Activated B cell treated with CpG ODN at 0.5 μM for 24 hours (primary cell): ENCODE measurements around the gene SIMC1. TPM values are rescaled to one million over a fixed set of nuclear protein-coding genes. Genes with fewer than 3 reads are reported as not detected.

ENCODE experiments used
- ATAC-seq: fragments of 200-7000 bp; cut with Tn5 transposase; one replicate; pipeline ENCODE4 v1.10.0; 2021; ENCODE audit warnings: low read depth, mild to moderate bottlenecking, moderate library complexity
- CTCF ChIA-PET: fragments of 350-600 bp; sonication (Branson Sonifier 250); formaldehyde crosslinking; loops from one replicate; lab custom pipeline; 2021; ENCODE audit warnings: antibody characterized with exemption; lab: Charles Lee
- POLR2A ChIA-PET: fragments of 350-600 bp; sonication (Branson Sonifier 250); formaldehyde crosslinking; loops from one replicate; lab custom pipeline; 2021; ENCODE audit warnings: antibody characterized with exemption; lab: Charles Lee
- DNase-seq: peaks from one replicate; pipeline ENCODE4 v3.0.0; 2022
- H3K27ac Mint-ChIP-seq: one replicate; pipeline ENCODE4 v1.8.0; 2020; ENCODE audit warnings: mixed read lengths
- H3K27me3 Mint-ChIP-seq: one replicate; pipeline ENCODE4 v1.8.0; 2021; ENCODE audit warnings: mixed read lengths
- H3K36me3 Mint-ChIP-seq: one replicate; pipeline ENCODE4 v1.8.0; 2021; ENCODE audit warnings: low read depth, mixed read lengths
- H3K4me1 Mint-ChIP-seq: one replicate; pipeline ENCODE4 v1.8.0; 2021; ENCODE audit warnings: mixed read lengths
- H3K4me3 Mint-ChIP-seq: one replicate; pipeline ENCODE4 v1.8.0; 2020; ENCODE audit warnings: mild to moderate bottlenecking, mixed read lengths
- H3K9me3 Mint-ChIP-seq: one replicate; pipeline ENCODE4 v1.8.0; 2020; ENCODE audit warnings: mixed read lengths
- CTCF ChIP-seq: fragments of 200-600 bp; IDR thresholded peaks from one replicate; pipeline ENCODE4 v1.8.0; 2022; ENCODE audit warnings: antibody characterized with exemption, mild to moderate bottlenecking
- intact Hi-C: fragments of 100-400 bp; cut with micrococcal nuclease; formaldehyde crosslinking; loops from one replicate; pipeline ENCODE4 v1.15.1; 2024
- total RNA-seq: library from RNA; stranded (reverse); gene quantifications from 2 replicates; pipeline ENCODE4 v1.2.3, GENCODE V29; 2022

The SIMC1 gene
- total RNA-seq, 1 donor from 2014 or later: 35.3 TPM

GRCh38 chr5:176383248-176383905 lies 145.2 kb downstream of the SIMC1 start:
- intact Hi-C loops: loop anchor here (10.0 kb wide), 1 partner anchor 751 kb away; the partner anchor contains the start of gene NSD1
- H3K27me3 Mint-ChIP-seq: no peaks in the 10 kb centered on the region
- H3K9me3 Mint-ChIP-seq: no peaks in the 10 kb centered on the region
- DNase-seq: no peak
- peaks cover 30% of the 10 kb centered on the region for H3K4me1 Mint-ChIP-seq
- ChIA-PET POLR2A (interaction anchor here (0.7 kb wide), 1 partner anchor 159 kb away, joined by 3 read pairs; no protein-coding TSS in a partner anchor), CTCF (no interaction called here)
- ATAC-seq: no peak
- no peak for TF ChIP-seq CTCF
- H3K4me3 Mint-ChIP-seq: no peak overlapping the region
- H3K36me3 Mint-ChIP-seq: peaks cover 82% of the 10 kb centered on the region
- H3K27ac Mint-ChIP-seq: no peak overlapping the region

GRCh38 chr5:176383961-176384360 lies 145.7 kb downstream of the SIMC1 start:
- POLR2A ChIA-PET: no interaction called here
- H3K27ac Mint-ChIP-seq: no peak overlapping the region
- DNase-seq (no peak), ATAC-seq (no peak)
- CTCF ChIA-PET: no interaction called here
- H3K9me3 Mint-ChIP-seq: no peaks in the 10 kb centered on the region
- TF ChIP-seq CTCF: no peak
- H3K36me3 Mint-ChIP-seq: peaks cover 88% of the 10 kb centered on the region
- intact Hi-C loops: loop anchor here (10.0 kb wide), 1 partner anchor 751 kb away; the partner anchor contains the start of gene NSD1
- no peak overlapping the region for H3K4me3 Mint-ChIP-seq
- H3K27me3 Mint-ChIP-seq: no peaks in the 10 kb centered on the region
- H3K4me1 Mint-ChIP-seq: peaks cover 32% of the 10 kb centered on the region

GRCh38 chr5:176384366-176384930 lies 146.2 kb downstream of the SIMC1 start:
- DNase-seq (no peak), ATAC-seq (no peak)
- ChIA-PET POLR2A (no interaction called here), CTCF (no interaction called here)
- Mint-ChIP-seq H3K4me3 (no peak overlapping the region), H3K36me3 (peaks cover 91% of the 10 kb centered on the region), H3K4me1 (peaks cover 35% of the 10 kb centered on the region), H3K27ac (no peak overlapping the region), H3K27me3 (no peaks in the 10 kb centered on the region), H3K9me3 (no peaks in the 10 kb centered on the region)
- TF ChIP-seq CTCF: no peak
- intact Hi-C loops: loop anchor here (10.0 kb wide), 1 partner anchor 750 kb away; the partner anchor contains the start of gene NSD1

- ChIA-PET POLR2A (no interaction called here), CTCF (no interaction called here)
- ATAC-seq: no peak
- Mint-ChIP-seq H3K36me3 (peaks cover 87% of the 10 kb centered on the region), H3K27me3 (no peaks in the 10 kb centered on the region), H3K4me1 (peaks cover 33% of the 10 kb centered on the region), H3K9me3 (no peaks in the 10 kb centered on the region), H3K4me3 (no peak overlapping the region), H3K27ac (no peak overlapping the region)
- intact Hi-C loops: loop anchor here (5.0 to 10.0 kb wide), 3 partner anchors 750 to 1042 kb away; partner anchors contain the start of genes GRK6, NSD1, PRELID1 and RAB24
- DNase-seq: no peak
- no peak for TF ChIP-seq CTCF
Observed at GRCh38 chr5:176384991-176385390, 146.8 kb downstream of the SIMC1 start.

- Mint-ChIP-seq H3K36me3 (peaks cover 79% of the 10 kb centered on the region), H3K9me3 (no peaks in the 10 kb centered on the region), H3K27ac (no peak overlapping the region), H3K4me3 (peak overlapping the region; percentile 100), H3K27me3 (no peaks in the 10 kb centered on the region), H3K4me1 (peaks cover 30% of the 10 kb centered on the region)
- ChIA-PET POLR2A (interaction anchor here (4.2 kb wide), 1 partner anchor 25 kb away, joined by 45 read pairs; the partner anchor contains the start of gene KIAA1191), CTCF (no interaction called here)
- ATAC-seq (no peak), DNase-seq (no peak)
- no peak for TF ChIP-seq CTCF
- intact Hi-C loops: loop anchor here (5.0 to 10.0 kb wide), 3 partner anchors 748 to 1041 kb away; partner anchors contain the start of genes GRK6, NSD1, PRELID1 and RAB24
Observed at GRCh38 chr5:176386491-176386890, 148.3 kb downstream of the SIMC1 start.
